ENCODE data around the gene BEX1. TPM values are rescaled to one million over a fixed set of nuclear protein-coding genes. Genes with fewer than 3 reads are reported as not detected.
"Not testable (repeated sequence)": the region's sequence is repeated elsewhere in the genome, so short reads cannot be mapped to it uniquely, and the experiment has no call there.

The BEX1 gene
- total RNA-seq (60.6 and 69.4 TPM in 2 replicates), polyA plus RNA-seq (72.2 and 78.1 TPM in 2 replicates)

- Histone ChIP-seq H3K79me2 (no peaks in the 10 kb centered on the region), H3K27me3 (no peaks in the 10 kb centered on the region), H3K4me2 (peak within 1 kb of the TSS; percentile 80), H3K36me3 (replicated peaks; ENCODE audit: insufficient read depth, low read depth) (no peaks in the 10 kb centered on the region), H3K4me1 (ENCODE audit: insufficient read depth) (no peaks in the 10 kb centered on the region), H3K27ac (no peak within 1 kb of the TSS), H2AFZ (no peak within 1 kb of the TSS), H3K9me2 (replicated peaks; ENCODE audit: insufficient read depth) (no peaks in the 10 kb centered on the region), H3K9me3 (ENCODE audit: low read depth) (no peaks in the 10 kb centered on the region), H4K20me1 (ENCODE audit: insufficient read depth, poor library complexity, severe bottlenecking) (no peaks in the 10 kb centered on the region), H3K4me3 (peak within 1 kb of the TSS; percentile 20)
- no peak for TF ChIP-seq EZH2 (IDR thresholded peaks at IDR 0.05; ENCODE audit: borderline replicate concordance)
- no peak for TF ChIP-seq EZH2phosphoT487 (IDR thresholded peaks at IDR 0.05; ENCODE audit: low read depth, severe bottlenecking, unreplicated experiment)
- TF ChIP-seq CTCF (IDR thresholded peaks at IDR 0.05; ENCODE audit: poor library complexity) = no peak
- peak; percentile 81 for DNase-seq (ENCODE audit: low spot score)
- WGBS (ENCODE audit: low lambda C conversion rate, missing lambda C conversion rate) = 39% methylated on average over 32 of the region's 39 CpGs
Observed at GRCh38 chrX:103063918-103064434, at the start of gene BEX1. Gene BEX1 (minus strand): TSS chrX:103064171. CDS start chrX:103063274, 897 bp downstream.

- H3K9me2 ChIP-seq (replicated peaks; ENCODE audit: insufficient read depth) = not testable (repeated sequence)
- WGBS (ENCODE audit: low lambda C conversion rate, missing lambda C conversion rate) = 84% methylated on average over 6 of the region's 6 CpGs
Observed at GRCh38 chrX:103109497-103109896, 45.5 kb upstream of the BEX1 start.

GRCh38 chrX:103107836-103108235, 43.9 kb upstream of the BEX1 start:
- Histone ChIP-seq H3K36me3 (replicated peaks; ENCODE audit: insufficient read depth, low read depth) (no peaks in the 10 kb centered on the region), H3K79me2 (no peaks in the 10 kb centered on the region), H2AFZ (no peak overlapping the region), H3K9me3 (ENCODE audit: low read depth) (no peaks in the 10 kb centered on the region), H3K9me2 (replicated peaks; ENCODE audit: insufficient read depth) (no peaks in the 10 kb centered on the region), H3K27ac (no peak overlapping the region), H3K4me3 (no peak overlapping the region), H3K4me2 (no peak overlapping the region), H3K4me1 (ENCODE audit: insufficient read depth) (no peaks in the 10 kb centered on the region), H4K20me1 (ENCODE audit: insufficient read depth, poor library complexity, severe bottlenecking) (no peaks in the 10 kb centered on the region), H3K27me3 (no peaks in the 10 kb centered on the region)
- no peak for DNase-seq (ENCODE audit: low spot score)
- WGBS (ENCODE audit: low lambda C conversion rate, missing lambda C conversion rate) = 83% methylated on average over 4 of the region's 4 CpGs
- TF ChIP-seq EZH2 (IDR thresholded peaks at IDR 0.05; ENCODE audit: borderline replicate concordance) (no peak), CTCF (IDR thresholded peaks at IDR 0.05; ENCODE audit: poor library complexity) (no peak), EZH2phosphoT487 (IDR thresholded peaks at IDR 0.05; ENCODE audit: low read depth, severe bottlenecking, unreplicated experiment) (no peak)

More at GRCh38 chrX:103109497-103109896, 45.5 kb upstream of the BEX1 start:
- H2AFZ ChIP-seq; H3K4me1 ChIP-seq (ENCODE audit: insufficient read depth); H3K79me2 ChIP-seq; H3K4me2 ChIP-seq; H3K36me3 ChIP-seq (replicated peaks; ENCODE audit: insufficient read depth, low read depth); DNase-seq (ENCODE audit: low spot score); H3K27me3 ChIP-seq; H3K27ac ChIP-seq; H3K9me3 ChIP-seq (ENCODE audit: low read depth); H4K20me1 ChIP-seq (ENCODE audit: insufficient read depth, poor library complexity, severe bottlenecking); H3K4me3 ChIP-seq: not testable (repeated sequence)

GRCh38 chrX:103107227-103107737, 43.3 kb upstream of the BEX1 start:
- not testable (repeated sequence) for H3K4me1 ChIP-seq (ENCODE audit: insufficient read depth); H3K4me2 ChIP-seq; H3K4me3 ChIP-seq; H3K9me3 ChIP-seq (ENCODE audit: low read depth); H3K9me2 ChIP-seq (replicated peaks; ENCODE audit: insufficient read depth); H3K36me3 ChIP-seq (replicated peaks; ENCODE audit: insufficient read depth, low read depth); H3K79me2 ChIP-seq; DNase-seq (ENCODE audit: low spot score); H2AFZ ChIP-seq; H3K27me3 ChIP-seq; H3K27ac ChIP-seq; H4K20me1 ChIP-seq (ENCODE audit: insufficient read depth, poor library complexity, severe bottlenecking)
- WGBS (ENCODE audit: low lambda C conversion rate, missing lambda C conversion rate) = 95% methylated on average over 18 of the region's 21 CpGs

- not testable (repeated sequence) for H4K20me1 ChIP-seq (ENCODE audit: insufficient read depth, poor library complexity, severe bottlenecking); DNase-seq (ENCODE audit: low spot score); H3K4me1 ChIP-seq (ENCODE audit: insufficient read depth); H3K9me3 ChIP-seq (ENCODE audit: low read depth); H3K9me2 ChIP-seq (replicated peaks; ENCODE audit: insufficient read depth); H3K79me2 ChIP-seq; H3K27me3 ChIP-seq; H3K4me3 ChIP-seq; H3K27ac ChIP-seq; H2AFZ ChIP-seq; H3K36me3 ChIP-seq (replicated peaks; ENCODE audit: insufficient read depth, low read depth); H3K4me2 ChIP-seq
- WGBS (ENCODE audit: low lambda C conversion rate, missing lambda C conversion rate) = 91% methylated on average over 6 of the region's 26 CpGs
Observed at GRCh38 chrX:103104370-103104769, 40.4 kb upstream of the BEX1 start.

- DNase-seq (ENCODE audit: low spot score); H3K36me3 ChIP-seq (replicated peaks; ENCODE audit: insufficient read depth, low read depth); H4K20me1 ChIP-seq (ENCODE audit: insufficient read depth, poor library complexity, severe bottlenecking); H3K27me3 ChIP-seq; H3K4me3 ChIP-seq; H3K27ac ChIP-seq; H3K79me2 ChIP-seq; H3K9me3 ChIP-seq (ENCODE audit: low read depth); H3K9me2 ChIP-seq (replicated peaks; ENCODE audit: insufficient read depth); H3K4me2 ChIP-seq; H2AFZ ChIP-seq; H3K4me1 ChIP-seq (ENCODE audit: insufficient read depth): not testable (repeated sequence)
- 83% methylated on average over 1 of the region's 2 CpGs for WGBS (ENCODE audit: low lambda C conversion rate, missing lambda C conversion rate)
Observed at GRCh38 chrX:103103866-103104265, 39.9 kb upstream of the BEX1 start.

Measured in hepatocyte (in vitro differentiated cells).